A673 (cell line): ENCODE data around the gene DPT. TPM values are rescaled to one million over a fixed set of nuclear protein-coding genes. Genes with fewer than 3 reads are reported as not detected.

ENCODE experiments used
- BruUV-seq: library from RNA; stranded (reverse); fragments of 400-500 nt; replicated peaks from 2 replicates; lab custom pipeline; 2021; lab: Mats Ljungman, UMichigan
- CTCF ChIA-PET: fragments of 300-600 bp; sonication (Branson Sonifier 250); formaldehyde crosslinking; loops from one replicate; lab custom pipeline; 2022; ENCODE audit warnings: antibody characterized with exemption; lab: Charles Lee
- POLR2A ChIA-PET: fragments of 300-600 bp; sonication (Branson Sonifier 250); formaldehyde crosslinking; loops from one replicate; lab custom pipeline; 2022; ENCODE audit warnings: antibody characterized with exemption; ENCODE audit not compliant: low non-redundant PET; lab: Charles Lee
- DNase-seq: peaks from one replicate; pipeline ENCODE4 v3.0.0-alpha.2; 2015; ENCODE audit warnings: low spot score
- H3K27ac ChIP-seq: fragments of 200-600 bp; sonication (generic); 2 replicates; pipeline ENCODE4 v1.5.1; 2016; ENCODE audit warnings: mixed run types, low read depth, mild to moderate bottlenecking, mixed read lengths, antibody characterized with exemption, low read length; ENCODE audit not compliant: poor library complexity, severe bottlenecking
- H3K27me3 ChIP-seq: fragments of 200-600 bp; sonication (generic); replicated peaks from 2 replicates; pipeline ENCODE4 v1.6.1; 2017; ENCODE audit warnings: mixed run types, low read depth, mild to moderate bottlenecking, mixed read lengths, antibody characterized with exemption, low read length; ENCODE audit not compliant: insufficient read depth, poor library complexity
- H3K36me3 ChIP-seq: fragments of 200-600 bp; sonication (generic); 2 replicates; pipeline ENCODE4 v1.6.1; 2016; ENCODE audit warnings: mixed run types, mild to moderate bottlenecking, mixed read lengths, antibody characterized with exemption, low read length; ENCODE audit not compliant: insufficient read depth, poor library complexity, severe bottlenecking
- H3K4me1 ChIP-seq: fragments of 200-600 bp; sonication (generic); 2 replicates; pipeline ENCODE4 v1.6.1; 2017; ENCODE audit warnings: mixed run types, mild to moderate bottlenecking, mixed read lengths, antibody characterized with exemption, low read length; ENCODE audit not compliant: insufficient read depth, poor library complexity, severe bottlenecking
- H3K4me3 ChIP-seq: fragments of 200-600 bp; sonication (generic); 2 replicates; pipeline ENCODE4 v1.5.1; 2016; ENCODE audit warnings: low read depth, mixed run types, mild to moderate bottlenecking, mixed read lengths, low read length; ENCODE audit not compliant: poor library complexity, severe bottlenecking
- H3K9me3 ChIP-seq: fragments of 200-600 bp; sonication (generic); 2 replicates; pipeline ENCODE4 v1.6.1; 2016; ENCODE audit warnings: mixed run types, low read depth, mild to moderate bottlenecking, mixed read lengths, antibody characterized with exemption, low read length; ENCODE audit not compliant: poor library complexity, severe bottlenecking
- EZH2 ChIP-seq: fragments of 200-600 bp; sonication (generic); IDR thresholded peaks from 2 replicates; pipeline ENCODE4 v1.6.1; 2017; ENCODE audit warnings: borderline replicate concordance, low read depth, mild to moderate bottlenecking, mixed read lengths, antibody characterized with exemption, low read length; ENCODE audit not compliant: poor library complexity, severe bottlenecking
- intact Hi-C: fragments of 100-400 bp; cut with micrococcal nuclease; formaldehyde crosslinking; loops from one replicate; pipeline ENCODE4 v1.10.0; 2022; ENCODE audit not compliant: unreplicated experiment
- total RNA-seq: library from RNA; stranded (reverse); gene quantifications from 2 replicates; pipeline ENCODE4 v1.2.3, GENCODE V29; 2021
- TF ChIP-seq, protein P1 (sequence below): fragments of 300-800, 200-600 bp; sonication (generic); conservative IDR thresholded peaks from 2 replicates; pipeline ENCODE4 v1.5.1; 2017; ENCODE audit warnings: low read depth, mild to moderate bottlenecking, antibody characterized with exemption, low read length, moderate library complexity, mixed read lengths

The DPT gene
- total RNA-seq, 1 experiment from 2014 or later: not detected

DNA sequence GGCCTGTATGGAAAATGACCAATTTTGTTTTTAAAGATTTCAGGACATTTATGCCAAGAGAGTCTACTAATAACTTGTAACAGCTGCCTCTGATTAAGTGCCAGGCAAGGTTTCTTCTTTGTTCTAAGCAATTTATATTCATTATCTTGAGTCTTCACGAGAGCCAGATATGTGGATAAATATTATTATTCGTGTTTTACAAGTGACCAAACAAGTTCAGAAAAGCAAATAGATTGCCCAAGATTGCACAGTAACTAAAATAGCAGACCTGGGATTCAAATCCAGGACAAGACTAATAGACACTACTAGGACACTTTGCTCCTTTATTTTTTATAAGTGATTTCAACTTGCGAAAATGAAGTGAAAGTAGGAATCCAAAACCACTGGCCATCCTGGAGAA lies 30.1 kb upstream of the DPT start:
- Histone ChIP-seq H3K27me3 (no peaks in the 10 kb centered on the region), H3K36me3 (no peaks in the 10 kb centered on the region), H3K4me3 (no peak overlapping the region), H3K27ac (no peak overlapping the region), H3K4me1 (no peaks in the 10 kb centered on the region), H3K9me3 (no peaks in the 10 kb centered on the region)
- DNase-seq: no peak
- intact Hi-C loops: no loop called here
- no TSS peak for BruUV-seq
- TF ChIP-seq, protein P1, sequence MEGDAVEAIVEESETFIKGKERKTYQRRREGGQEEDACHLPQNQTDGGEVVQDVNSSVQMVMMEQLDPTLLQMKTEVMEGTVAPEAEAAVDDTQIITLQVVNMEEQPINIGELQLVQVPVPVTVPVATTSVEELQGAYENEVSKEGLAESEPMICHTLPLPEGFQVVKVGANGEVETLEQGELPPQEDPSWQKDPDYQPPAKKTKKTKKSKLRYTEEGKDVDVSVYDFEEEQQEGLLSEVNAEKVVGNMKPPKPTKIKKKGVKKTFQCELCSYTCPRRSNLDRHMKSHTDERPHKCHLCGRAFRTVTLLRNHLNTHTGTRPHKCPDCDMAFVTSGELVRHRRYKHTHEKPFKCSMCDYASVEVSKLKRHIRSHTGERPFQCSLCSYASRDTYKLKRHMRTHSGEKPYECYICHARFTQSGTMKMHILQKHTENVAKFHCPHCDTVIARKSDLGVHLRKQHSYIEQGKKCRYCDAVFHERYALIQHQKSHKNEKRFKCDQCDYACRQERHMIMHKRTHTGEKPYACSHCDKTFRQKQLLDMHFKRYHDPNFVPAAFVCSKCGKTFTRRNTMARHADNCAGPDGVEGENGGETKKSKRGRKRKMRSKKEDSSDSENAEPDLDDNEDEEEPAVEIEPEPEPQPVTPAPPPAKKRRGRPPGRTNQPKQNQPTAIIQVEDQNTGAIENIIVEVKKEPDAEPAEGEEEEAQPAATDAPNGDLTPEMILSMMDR: no peak
- TF ChIP-seq EZH2: no peak
- ChIA-PET POLR2A (no interaction called here), CTCF (no interaction called here)

DNA sequence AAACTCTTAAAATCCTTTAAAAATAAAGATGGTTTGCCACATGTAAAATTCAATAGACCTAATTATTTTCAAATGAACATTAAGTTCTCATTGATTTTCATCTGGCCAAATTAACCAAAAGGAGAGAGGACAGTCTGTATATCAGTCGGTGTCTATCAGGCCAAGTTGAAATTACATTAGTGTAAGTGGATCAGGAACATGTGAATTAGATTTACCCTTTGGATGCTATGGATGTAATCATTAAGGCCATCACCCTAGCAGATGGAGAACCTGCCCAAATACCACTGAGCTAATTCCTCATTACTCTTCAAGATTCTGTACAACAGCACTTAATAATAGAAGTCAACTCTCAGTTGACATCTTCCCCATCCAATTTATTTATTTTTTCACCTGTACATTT lies 29.5 kb upstream of the DPT start:
- TF ChIP-seq EZH2: no peak
- TF ChIP-seq, protein P1: no peak
- no peak overlapping the region for H3K4me3 ChIP-seq
- CTCF ChIA-PET: no interaction called here
- BruUV-seq: no TSS peak
- intact Hi-C loops: no loop called here
- no peaks in the 10 kb centered on the region for H3K36me3 ChIP-seq
- POLR2A ChIA-PET: no interaction called here
- no peaks in the 10 kb centered on the region for H3K27me3 ChIP-seq
- H3K27ac ChIP-seq: no peak overlapping the region
- no peaks in the 10 kb centered on the region for H3K4me1 ChIP-seq
- no peak for DNase-seq
- H3K9me3 ChIP-seq: no peaks in the 10 kb centered on the region

- DNase-seq: no peak
- POLR2A ChIA-PET: interaction anchor here (0.6 kb wide), 1 partner anchor 16 kb away, joined by 3 read pairs; no protein-coding TSS in a partner anchor
- Histone ChIP-seq H3K4me1 (peaks cover 15% of the 10 kb centered on the region), H3K27ac (no peak overlapping the region), H3K27me3 (no peaks in the 10 kb centered on the region), H3K4me3 (no peak overlapping the region), H3K9me3 (no peaks in the 10 kb centered on the region), H3K36me3 (no peaks in the 10 kb centered on the region)
- no peak for TF ChIP-seq EZH2
- TF ChIP-seq, protein P1: no peak
- CTCF ChIA-PET: no interaction called here
- BruUV-seq: no TSS peak
- intact Hi-C loops: no loop called here
Observed at GRCh38 chr1:168755800-168756418, 26.9 kb upstream of the DPT start.
